Kidney epithelial cell (primary cell): ENCODE measurements around the gene CNOT4. TPM values are rescaled to one million over a fixed set of nuclear protein-coding genes. Genes with fewer than 3 reads are reported as not detected.

Experiments used
- DNase-seq: peaks from one replicate; pipeline ENCODE4 v3.0.0-alpha.2; 2010; ENCODE audit warnings: low read depth
- H3K27me3 ChIP-seq: 2 replicates; pipeline ENCODE4 v1.6.0; 2011; ENCODE audit warnings: low read length; ENCODE audit not compliant: control insufficient read depth, insufficient read depth
- H3K36me3 ChIP-seq: 2 replicates; pipeline ENCODE4 v1.5.1; 2011; ENCODE audit warnings: low read length; ENCODE audit not compliant: control insufficient read depth, insufficient read depth
- H3K4me3 ChIP-seq: 2 replicates; pipeline ENCODE4 v1.5.1; 2011; ENCODE audit warnings: low read depth, mild to moderate bottlenecking, control low read depth, low read length
- total RNA-seq: library from RNA; depleted of rRNA; stranded (reverse); fragments of >200 nt; gene quantifications from 2 replicates; pipeline ENCODE4 v1.2.3, GENCODE V29; 2015
- TF ChIP-seq, protein P1 (sequence below): IDR thresholded peaks from 2 replicates; pipeline ENCODE4 v1.5.1; 2011; ENCODE audit warnings: mild to moderate bottlenecking, moderate library complexity, low read length, control low read depth, inconsistent platforms; ENCODE audit not compliant: insufficient read depth, poor library complexity, severe bottlenecking

Gene CNOT4, protein sequence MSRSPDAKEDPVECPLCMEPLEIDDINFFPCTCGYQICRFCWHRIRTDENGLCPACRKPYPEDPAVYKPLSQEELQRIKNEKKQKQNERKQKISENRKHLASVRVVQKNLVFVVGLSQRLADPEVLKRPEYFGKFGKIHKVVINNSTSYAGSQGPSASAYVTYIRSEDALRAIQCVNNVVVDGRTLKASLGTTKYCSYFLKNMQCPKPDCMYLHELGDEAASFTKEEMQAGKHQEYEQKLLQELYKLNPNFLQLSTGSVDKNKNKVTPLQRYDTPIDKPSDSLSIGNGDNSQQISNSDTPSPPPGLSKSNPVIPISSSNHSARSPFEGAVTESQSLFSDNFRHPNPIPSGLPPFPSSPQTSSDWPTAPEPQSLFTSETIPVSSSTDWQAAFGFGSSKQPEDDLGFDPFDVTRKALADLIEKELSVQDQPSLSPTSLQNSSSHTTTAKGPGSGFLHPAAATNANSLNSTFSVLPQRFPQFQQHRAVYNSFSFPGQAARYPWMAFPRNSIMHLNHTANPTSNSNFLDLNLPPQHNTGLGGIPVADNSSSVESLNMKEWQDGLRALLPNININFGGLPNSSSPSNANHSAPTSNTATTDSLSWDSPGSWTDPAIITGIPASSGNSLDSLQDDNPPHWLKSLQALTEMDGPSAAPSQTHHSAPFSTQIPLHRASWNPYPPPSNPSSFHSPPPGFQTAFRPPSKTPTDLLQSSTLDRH
- total RNA-seq, result 8.4 and 10.9 TPM in 2 replicates

DNA sequence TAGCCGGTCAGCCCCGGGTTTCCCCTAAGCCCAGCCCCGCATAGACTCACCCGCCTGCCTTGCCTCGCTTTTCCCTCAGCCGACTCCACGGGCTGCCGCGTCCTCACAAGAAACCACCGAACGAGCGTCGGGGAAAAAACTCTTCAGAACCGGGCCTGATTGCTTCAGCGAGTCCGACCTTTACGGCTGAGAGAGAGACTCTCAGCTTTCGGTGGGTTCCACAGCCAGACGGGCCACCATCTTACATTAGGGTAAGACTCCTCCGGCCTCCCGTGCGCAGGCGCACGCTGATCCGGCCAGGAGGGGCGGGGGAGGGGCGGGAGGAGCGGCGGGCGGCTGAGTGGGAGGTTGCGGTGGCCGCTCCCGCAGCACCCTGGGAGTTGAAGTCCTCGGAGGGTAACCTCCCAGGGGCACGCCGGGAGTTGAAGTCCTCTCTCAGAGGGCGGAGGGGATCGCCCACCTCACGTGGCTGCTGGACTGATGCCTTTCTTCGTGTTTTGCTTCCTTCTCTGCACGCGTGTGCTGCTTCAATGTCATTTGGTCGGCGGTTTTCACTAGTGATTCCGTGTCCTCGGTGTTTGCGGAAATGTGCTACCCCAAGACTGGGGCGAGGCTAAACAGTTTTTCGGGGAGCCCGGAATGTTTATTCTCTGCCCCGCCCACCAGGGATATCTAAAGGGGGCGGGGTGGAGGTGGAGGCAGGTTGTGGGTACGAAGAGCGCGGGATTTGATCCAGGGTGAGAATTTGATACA is at the start of gene CNOT4:
Gene CNOT4, minus strand, starts transcription at position 264 of the 753 bp plus-strand sequence. CDS start 71,771 bp downstream, outside the sequence.
- H3K36me3 ChIP-seq, result no peaks in the 10 kb centered on the region
- DNase-seq, result peak; percentile 90
- no peaks in the 10 kb centered on the region for H3K27me3 ChIP-seq
- TF ChIP-seq, protein P1, sequence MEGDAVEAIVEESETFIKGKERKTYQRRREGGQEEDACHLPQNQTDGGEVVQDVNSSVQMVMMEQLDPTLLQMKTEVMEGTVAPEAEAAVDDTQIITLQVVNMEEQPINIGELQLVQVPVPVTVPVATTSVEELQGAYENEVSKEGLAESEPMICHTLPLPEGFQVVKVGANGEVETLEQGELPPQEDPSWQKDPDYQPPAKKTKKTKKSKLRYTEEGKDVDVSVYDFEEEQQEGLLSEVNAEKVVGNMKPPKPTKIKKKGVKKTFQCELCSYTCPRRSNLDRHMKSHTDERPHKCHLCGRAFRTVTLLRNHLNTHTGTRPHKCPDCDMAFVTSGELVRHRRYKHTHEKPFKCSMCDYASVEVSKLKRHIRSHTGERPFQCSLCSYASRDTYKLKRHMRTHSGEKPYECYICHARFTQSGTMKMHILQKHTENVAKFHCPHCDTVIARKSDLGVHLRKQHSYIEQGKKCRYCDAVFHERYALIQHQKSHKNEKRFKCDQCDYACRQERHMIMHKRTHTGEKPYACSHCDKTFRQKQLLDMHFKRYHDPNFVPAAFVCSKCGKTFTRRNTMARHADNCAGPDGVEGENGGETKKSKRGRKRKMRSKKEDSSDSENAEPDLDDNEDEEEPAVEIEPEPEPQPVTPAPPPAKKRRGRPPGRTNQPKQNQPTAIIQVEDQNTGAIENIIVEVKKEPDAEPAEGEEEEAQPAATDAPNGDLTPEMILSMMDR, result no peak
- H3K4me3 ChIP-seq, result peak within 1 kb of the TSS; percentile 87

DNA sequence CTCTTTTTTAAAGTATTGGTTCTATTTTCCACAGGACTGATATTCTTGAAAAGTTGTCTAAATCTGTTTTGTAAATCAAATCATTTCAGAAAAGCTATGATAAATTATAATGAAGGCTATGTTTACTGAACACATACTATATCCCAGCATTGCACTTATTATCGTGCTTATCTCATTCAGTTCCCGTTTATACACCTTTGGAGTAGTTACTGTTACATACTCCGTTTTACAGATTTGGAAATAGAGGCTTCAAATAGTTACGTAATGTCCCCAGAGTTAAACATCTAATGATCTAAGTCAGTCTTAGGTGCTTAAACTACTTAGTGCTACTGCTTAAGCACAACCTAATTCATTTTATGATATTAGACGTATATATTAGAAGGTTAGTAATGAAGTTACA is 49.0 kb upstream of the CNOT4 start:
- peak overlapping the region; percentile 73 for H3K4me3 ChIP-seq
- H3K36me3 ChIP-seq, result no peaks in the 10 kb centered on the region
- no peak for DNase-seq
- H3K27me3 ChIP-seq, result no peaks in the 10 kb centered on the region
- TF ChIP-seq, protein P1, result no peak

DNA sequence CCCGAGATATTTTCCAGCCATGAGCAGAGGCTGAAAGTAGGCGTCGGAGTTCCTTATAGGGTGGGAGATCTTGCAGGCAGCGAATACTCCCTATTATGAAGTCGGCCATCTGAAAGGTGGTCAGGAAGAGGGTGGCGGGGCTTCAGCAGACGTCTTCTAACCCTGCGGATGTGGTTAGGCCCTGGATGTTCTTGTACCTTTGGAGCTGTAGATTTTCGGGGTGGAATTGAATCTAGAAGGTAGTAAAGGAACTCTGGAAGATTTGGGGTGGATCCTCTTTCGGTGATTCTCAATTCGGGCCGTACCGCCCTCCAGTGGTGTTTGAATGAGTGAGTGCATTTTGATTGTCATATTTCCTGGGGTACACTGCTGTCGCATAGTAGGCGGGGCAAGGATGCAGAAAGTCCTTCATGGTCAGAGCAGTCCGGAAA is 48.5 kb upstream of the CNOT4 start:
- H3K27me3 ChIP-seq, result no peaks in the 10 kb centered on the region
- DNase-seq, result peak; percentile 18
- no peaks in the 10 kb centered on the region for H3K36me3 ChIP-seq
- TF ChIP-seq, protein P1, result peak; percentile 52
- H3K4me3 ChIP-seq, result peak overlapping the region; percentile 73

DNA sequence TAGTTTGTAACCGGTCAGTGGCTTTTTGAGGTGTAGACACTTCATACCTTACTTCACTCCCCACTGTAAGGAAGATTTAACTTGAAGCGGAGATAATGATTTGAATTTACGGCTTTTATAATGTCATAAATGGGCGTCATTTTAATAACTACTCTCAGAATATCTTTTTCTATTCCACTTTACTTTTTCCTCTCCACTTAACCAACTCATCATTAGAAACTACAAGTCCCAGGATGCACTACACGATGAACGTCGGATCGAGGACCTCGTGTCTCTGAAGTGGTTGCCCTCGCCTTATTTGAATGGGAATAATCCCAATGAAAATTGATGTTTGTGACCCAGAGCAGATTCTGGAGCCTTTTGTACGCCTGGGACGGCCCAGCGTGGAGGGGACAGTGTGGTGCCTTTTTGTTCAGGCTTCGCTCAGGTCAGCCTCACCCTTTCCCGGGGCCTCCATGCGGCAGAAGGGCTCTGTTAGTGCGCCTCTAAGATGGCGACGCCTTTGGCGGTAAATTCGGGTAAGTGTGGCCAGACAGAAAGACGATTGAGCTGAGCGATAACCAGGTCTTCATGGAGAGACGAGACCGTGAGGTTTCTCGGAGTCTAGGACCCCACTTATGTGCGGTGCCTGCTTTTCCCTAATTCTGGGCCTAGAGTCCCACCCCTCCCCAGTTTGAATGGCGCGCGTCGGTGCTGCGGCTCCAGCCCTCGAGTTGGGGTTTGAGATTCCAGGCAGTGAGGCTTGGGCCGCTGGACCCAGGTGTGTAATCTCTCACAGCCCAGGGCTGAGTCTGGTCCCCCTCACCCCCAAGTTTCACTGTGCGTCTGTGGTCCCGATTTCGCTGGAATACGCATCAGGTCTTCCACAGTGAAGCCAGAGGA is 47.8 kb upstream of the CNOT4 start, which contains the start of gene NUP205:
Gene NUP205, plus strand, starts transcription at position 463 of the 882 bp plus-strand sequence. Its CDS starts 28 bp downstream, at position 491.
- Histone ChIP-seq H3K4me3 (peak within 1 kb of the TSS; percentile 73), H3K27me3 (no peaks in the 10 kb centered on the region), H3K36me3 (no peaks in the 10 kb centered on the region)
- TF ChIP-seq, protein P1, result no peak
- peak; percentile 50 for DNase-seq

DNA sequence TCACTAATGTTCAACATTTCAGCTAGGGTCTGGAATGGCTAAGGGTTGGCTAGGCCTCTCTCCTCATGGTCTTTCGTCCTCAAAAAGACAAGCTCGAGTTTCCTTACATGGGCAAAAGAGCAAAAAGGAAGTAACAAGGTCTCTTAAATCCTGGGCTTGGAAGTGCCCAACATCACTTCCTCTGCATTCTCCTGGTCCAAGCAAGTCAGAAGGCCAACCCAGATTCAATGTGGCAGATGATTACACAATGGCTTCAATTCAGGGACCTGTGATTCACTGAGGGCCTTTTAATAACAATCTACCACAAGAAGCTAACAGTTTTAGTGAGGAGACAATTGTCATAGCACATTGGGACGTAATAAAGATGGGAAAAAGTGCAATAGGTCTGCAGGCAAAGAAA is 43.4 kb upstream of the CNOT4 start:
- Histone ChIP-seq H3K36me3 (no peaks in the 10 kb centered on the region), H3K27me3 (no peaks in the 10 kb centered on the region), H3K4me3 (no peak overlapping the region)
- TF ChIP-seq, protein P1, result no peak
- DNase-seq, result no peak
